Ectodermal cell (in vitro differentiated cells): Measurements from ENCODE around the gene TEX29.

ENCODE experiments used
- H3K27ac ChIP-seq: 2 replicates; pipeline ENCODE4 v1.7.0; 2013; ENCODE audit warnings: mild to moderate bottlenecking, low read depth, low read length; ENCODE audit not compliant: insufficient read depth, poor library complexity, severe bottlenecking
- H3K27me3 ChIP-seq: 2 replicates; pipeline ENCODE4 v1.7.0; 2013; ENCODE audit warnings: mild to moderate bottlenecking, low read length; ENCODE audit not compliant: insufficient read depth, control insufficient read depth, poor library complexity, severe bottlenecking
- H3K36me3 ChIP-seq: one replicate; pipeline ENCODE4 v1.7.0; 2013; ENCODE audit warnings: low read length; ENCODE audit not compliant: control insufficient read depth, insufficient read depth
- H3K4me1 ChIP-seq: one replicate; pipeline ENCODE4 v1.7.0; 2013; ENCODE audit warnings: low read length; ENCODE audit not compliant: control insufficient read depth, insufficient read depth
- H3K4me3 ChIP-seq: 2 replicates; pipeline ENCODE4 v1.7.0; 2013; ENCODE audit warnings: low read depth, low read length, control low read depth; ENCODE audit not compliant: insufficient read depth
- H3K9me3 ChIP-seq: 2 replicates; pipeline ENCODE4 v1.7.0; 2013; ENCODE audit warnings: mild to moderate bottlenecking, low read length, moderate library complexity; ENCODE audit not compliant: control insufficient read depth
- WGBS, 2 experiments: methylation state at CpG; one replicate each; pipeline ENCODE4 v1.1.7; 2013; ENCODE audit warnings: missing lambda C conversion rate in 2 of 2; 5-methylcytosine and 5-hydroxymethylcytosine counted together

TEX29 gene

DNA sequence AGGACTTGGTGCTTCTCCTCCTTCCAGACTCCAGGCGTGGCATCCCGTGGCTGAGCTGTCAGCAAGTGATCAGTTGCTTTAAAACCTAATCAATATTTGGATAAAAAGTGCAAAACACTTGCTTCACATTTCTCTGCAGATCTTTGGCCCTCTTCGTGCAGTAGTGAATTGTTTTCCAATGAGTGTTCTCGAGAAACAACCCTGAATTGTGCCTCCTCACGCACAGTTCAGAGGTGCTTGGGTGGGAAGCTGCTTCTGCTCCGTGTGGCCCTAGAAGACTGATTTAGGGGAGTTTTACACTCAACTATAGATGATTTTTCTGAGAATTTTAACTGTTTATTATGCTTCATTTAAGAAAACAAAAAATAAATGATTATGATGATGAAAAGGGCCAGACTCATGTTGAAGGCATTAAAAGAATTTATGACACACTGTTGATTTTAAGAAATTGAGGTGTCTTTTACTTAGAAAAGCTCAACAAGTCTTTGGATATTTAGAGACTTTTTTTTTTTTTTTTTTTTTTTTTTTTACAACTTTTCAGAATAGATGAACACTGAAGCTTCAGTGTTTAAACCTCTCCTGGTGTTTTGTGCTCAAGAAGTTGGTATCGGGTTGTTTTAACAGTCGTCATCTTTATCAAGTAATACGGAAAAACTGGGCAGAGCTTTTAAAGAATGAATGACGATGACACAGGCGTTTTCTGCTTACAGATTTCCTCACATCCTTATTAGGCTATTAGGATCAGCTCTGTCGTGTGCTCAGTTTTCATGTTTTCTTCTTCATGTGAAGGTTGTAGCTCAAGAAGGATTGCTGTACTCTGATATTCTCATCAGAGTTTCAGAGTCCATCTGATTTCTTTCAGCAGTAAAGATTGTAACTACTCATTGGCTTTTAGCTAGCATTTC, 39.5 kb upstream of the TEX29 start:
- 94 to 96% methylated on average over 11 to 12 of the region's 12 CpGs for WGBS, 2 experiments
- Histone ChIP-seq H3K27me3 (no peaks in the 10 kb centered on the region), H3K27ac (no peak overlapping the region), H3K36me3 (peaks cover 23% of the 10 kb centered on the region), H3K9me3 (no peaks in the 10 kb centered on the region), H3K4me3 (no peak overlapping the region), H3K4me1 (no peaks in the 10 kb centered on the region)

DNA sequence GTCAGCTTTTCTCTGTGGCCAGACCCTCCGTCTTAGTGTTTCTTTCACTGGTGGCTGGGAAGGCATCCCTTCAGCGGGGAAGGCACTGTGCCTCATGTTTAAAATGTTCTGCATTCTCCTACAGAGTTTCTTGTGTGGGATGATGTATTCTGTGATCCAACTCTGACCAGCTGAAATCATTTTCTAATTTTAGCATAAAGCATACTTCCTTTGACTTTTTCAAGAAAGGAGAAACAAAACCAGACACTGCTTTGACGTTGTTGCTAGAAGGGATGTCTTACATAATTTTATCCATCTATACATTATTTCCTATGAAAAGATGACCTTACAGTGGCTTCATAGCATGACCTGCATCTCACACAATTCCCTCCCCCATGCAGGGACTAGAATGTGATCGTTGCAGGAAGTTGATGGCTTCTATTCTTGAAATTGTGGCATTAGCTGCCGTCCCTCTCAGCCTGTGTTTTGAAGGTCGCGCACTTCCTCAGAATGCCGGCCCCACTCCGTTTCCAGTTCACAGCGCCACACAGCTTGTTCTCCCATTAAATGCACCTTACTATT, 38.6 kb upstream of the TEX29 start:
- Histone ChIP-seq H3K27me3 (no peaks in the 10 kb centered on the region), H3K9me3 (no peaks in the 10 kb centered on the region), H3K4me1 (no peaks in the 10 kb centered on the region), H3K4me3 (no peak overlapping the region), H3K27ac (no peak overlapping the region), H3K36me3 (peaks cover 27% of the 10 kb centered on the region)
- 95 to 97% methylated on average over 10 of the region's 10 CpGs for WGBS, 2 experiments

DNA sequence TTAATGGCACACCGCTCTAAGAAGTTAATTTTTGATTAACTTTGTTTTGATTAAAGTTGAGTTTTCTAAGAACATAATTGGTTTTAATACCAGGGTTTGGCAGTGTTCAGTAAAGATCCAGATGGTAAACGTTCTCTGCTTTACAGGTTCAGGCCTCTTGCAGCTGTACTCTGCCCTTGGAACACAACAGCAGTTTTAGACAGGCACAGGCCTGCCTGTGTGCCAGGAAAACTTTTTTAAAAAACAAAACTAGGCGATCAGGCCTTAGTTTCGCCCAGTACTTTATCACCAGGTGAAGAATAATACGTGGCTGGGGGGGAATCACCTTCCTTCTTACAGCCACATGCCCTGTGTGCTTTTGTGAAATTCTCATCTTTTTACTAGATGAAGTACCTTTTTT, 38.0 kb upstream of the TEX29 start:
- Histone ChIP-seq H3K4me3 (no peak overlapping the region), H3K27me3 (no peaks in the 10 kb centered on the region), H3K9me3 (no peaks in the 10 kb centered on the region), H3K36me3 (peaks cover 33% of the 10 kb centered on the region), H3K27ac (no peak overlapping the region), H3K4me1 (no peaks in the 10 kb centered on the region)
- 96 to 98% methylated on average over 5 of the region's 5 CpGs for WGBS, 2 experiments

DNA sequence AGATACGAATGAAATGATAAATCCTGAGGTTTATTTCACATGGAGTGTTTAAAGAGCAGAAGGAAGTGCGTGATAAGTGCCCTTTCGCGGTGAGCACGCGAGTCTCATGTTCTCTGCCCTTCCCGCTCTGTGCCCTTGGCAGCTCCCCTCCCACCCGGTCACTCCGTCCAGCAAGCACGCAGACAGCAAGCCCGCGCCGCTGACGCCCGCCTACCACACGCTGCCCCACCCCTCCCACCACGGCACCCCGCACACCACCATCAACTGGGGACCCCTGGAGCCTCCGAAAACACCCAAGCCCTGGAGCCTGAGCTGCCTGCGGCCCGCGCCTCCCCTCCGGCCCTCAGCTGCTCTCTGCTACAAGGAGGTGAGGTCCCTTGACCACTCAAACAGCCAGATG, 37.4 kb upstream of the TEX29 start:
- Histone ChIP-seq H3K9me3 (no peaks in the 10 kb centered on the region), H3K4me1 (no peaks in the 10 kb centered on the region), H3K36me3 (peaks cover 35% of the 10 kb centered on the region), H3K4me3 (no peak overlapping the region), H3K27me3 (no peaks in the 10 kb centered on the region), H3K27ac (no peak overlapping the region)
- 91 to 96% methylated on average over 23 of the region's 23 CpGs for WGBS, 2 experiments

DNA sequence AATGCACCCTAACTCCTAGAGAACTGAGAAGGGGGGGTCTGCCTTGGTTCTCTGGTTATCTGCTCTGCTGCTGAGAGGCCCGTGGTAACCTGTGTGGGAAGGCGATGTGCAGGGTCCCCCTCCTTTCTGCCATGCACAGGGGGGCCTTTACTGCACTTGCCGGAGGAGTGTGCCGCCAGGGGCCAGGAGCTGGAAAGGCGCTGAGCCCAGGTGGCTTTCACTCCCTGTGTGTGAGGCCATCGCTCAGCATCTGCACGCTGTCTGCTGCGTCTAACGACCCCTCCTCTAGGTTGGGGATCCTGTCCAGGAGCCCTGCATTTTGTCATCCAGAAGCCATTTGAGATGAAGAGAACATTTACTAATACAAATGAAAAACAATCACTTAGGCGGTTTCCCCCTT, 37.0 kb upstream of the TEX29 start:
- Histone ChIP-seq H3K36me3 (peaks cover 39% of the 10 kb centered on the region), H3K4me3 (no peak overlapping the region), H3K27me3 (no peaks in the 10 kb centered on the region), H3K4me1 (no peaks in the 10 kb centered on the region), H3K27ac (no peak overlapping the region), H3K9me3 (no peaks in the 10 kb centered on the region)
- WGBS, 2 experiments: 97 to 98% methylated on average over 10 of the region's 10 CpGs

DNA sequence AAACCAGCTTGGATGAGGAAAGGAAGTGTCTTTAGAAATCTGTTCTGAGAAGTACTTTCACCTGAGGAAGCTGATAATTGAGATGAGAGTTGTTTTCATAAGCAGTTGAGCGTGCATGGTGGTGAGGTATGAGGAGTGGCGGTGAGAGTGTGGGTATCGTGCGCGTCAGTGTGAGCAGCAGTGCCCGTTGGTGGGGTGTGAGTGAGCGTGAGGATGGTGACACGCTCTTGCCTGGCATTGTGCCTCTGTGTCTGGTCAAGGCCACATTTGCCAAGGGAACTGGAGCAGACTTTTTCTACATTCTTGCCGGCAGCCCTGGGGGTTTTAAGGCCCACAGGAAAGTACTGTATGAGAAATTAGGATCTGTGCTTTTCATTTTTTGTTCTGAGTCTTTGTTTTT, 36.5 kb upstream of the TEX29 start:
- 93 to 96% methylated on average over 9 of the region's 9 CpGs for WGBS, 2 experiments
- no peaks in the 10 kb centered on the region for H3K9me3 ChIP-seq
- H3K27ac ChIP-seq: no peak overlapping the region
- no peaks in the 10 kb centered on the region for H3K4me1 ChIP-seq
- H3K27me3 ChIP-seq: no peaks in the 10 kb centered on the region
- no peak overlapping the region for H3K4me3 ChIP-seq
- peaks cover 40% of the 10 kb centered on the region for H3K36me3 ChIP-seq

DNA sequence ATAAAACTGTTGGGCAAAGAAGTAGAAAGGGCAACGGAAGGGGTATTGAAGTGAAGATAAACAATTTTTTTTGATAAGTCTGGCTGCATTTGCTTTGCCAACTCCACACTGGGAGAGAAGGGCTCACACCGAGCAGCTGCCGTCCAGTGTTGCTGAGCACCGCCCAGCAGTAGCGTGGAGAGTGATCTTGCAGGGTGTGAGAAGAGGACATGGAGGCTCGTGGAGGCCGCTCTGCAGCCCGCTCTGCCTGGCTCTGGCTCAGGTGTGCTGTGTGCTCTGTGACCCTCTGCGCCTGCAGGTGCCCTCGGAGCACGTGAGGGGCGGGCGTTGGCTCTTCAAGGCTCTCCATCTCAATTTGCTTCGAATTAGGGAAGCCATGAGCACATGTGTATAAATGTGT, 35.9 kb upstream of the TEX29 start:
- no peaks in the 10 kb centered on the region for H3K4me1 ChIP-seq
- H3K9me3 ChIP-seq: no peaks in the 10 kb centered on the region
- H3K36me3 ChIP-seq: peaks cover 40% of the 10 kb centered on the region
- WGBS, 2 experiments: 95% methylated on average over 14 of the region's 14 CpGs
- H3K4me3 ChIP-seq: no peak overlapping the region
- H3K27ac ChIP-seq: no peak overlapping the region
- H3K27me3 ChIP-seq: no peaks in the 10 kb centered on the region

DNA sequence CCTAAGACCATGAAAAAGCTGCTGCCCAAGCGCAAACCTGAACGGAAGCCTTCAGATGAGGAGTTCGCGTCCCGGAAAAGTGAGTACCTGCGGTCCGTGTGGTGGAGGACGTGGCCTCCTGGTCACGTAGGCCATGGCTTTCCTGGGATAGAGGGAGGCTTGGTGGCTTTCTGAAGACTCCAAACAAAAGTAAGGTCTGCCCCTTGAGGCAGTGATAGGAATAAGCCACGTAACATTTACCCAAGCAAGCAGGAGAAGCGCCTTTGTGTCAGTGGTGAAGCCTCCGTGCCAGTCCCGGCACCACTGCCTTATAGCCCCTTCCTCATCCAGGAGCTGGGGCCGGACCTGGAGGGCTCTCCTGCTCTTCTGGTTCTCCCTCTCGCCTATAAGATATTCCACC, 34.3 kb upstream of the TEX29 start:
- Histone ChIP-seq H3K27me3 (no peaks in the 10 kb centered on the region), H3K9me3 (no peaks in the 10 kb centered on the region), H3K27ac (no peak overlapping the region), H3K4me1 (no peaks in the 10 kb centered on the region), H3K4me3 (no peak overlapping the region), H3K36me3 (peaks cover 36% of the 10 kb centered on the region)
- WGBS, 2 experiments: 88% methylated on average over 15 of the region's 15 CpGs

DNA sequence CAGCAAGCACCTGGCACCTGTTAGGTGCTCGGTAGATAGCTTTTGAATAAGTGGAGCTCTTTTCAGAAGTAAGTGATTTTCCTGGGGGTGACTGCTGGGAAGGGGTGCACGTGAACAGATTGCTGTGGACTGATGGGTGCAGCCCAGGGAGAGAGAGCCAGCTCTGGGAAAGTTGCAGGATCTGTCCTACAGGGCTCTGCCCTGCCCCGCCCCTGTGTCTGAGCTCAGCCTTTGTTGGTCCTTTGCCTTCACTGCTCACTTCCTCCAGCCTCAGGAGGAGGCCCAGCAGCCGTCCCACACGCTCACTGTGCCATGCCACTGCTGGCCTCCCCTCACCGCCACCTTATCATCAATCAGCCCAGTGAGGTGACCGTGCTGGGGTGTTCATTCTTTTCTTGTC, 33.7 kb upstream of the TEX29 start:
- Histone ChIP-seq H3K36me3 (peaks cover 38% of the 10 kb centered on the region), H3K9me3 (no peaks in the 10 kb centered on the region), H3K4me3 (no peak overlapping the region), H3K27ac (no peak overlapping the region), H3K4me1 (no peaks in the 10 kb centered on the region), H3K27me3 (no peaks in the 10 kb centered on the region)
- 96 to 97% methylated on average over 7 of the region's 7 CpGs for WGBS, 2 experiments

DNA sequence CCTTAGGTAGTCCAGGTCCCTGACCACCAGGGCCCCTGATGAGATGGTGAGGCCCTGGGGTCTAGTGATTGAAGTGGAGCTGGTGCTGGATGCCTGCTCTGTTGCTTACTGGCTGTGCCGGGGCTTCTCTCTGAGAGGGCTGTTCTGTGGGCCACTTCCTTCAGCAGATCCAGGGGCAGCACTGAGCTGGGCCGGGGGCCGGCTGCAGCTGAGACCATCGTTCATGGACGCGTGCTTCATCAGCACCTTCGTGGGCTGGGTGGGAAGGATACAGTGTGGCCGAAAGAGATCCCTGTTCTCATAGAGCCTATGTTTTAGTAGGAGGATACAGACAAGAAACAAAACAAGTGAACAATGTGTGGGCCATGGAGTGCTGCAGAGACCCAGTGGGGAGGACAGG, 33.2 kb upstream of the TEX29 start:
- H3K27me3 ChIP-seq: no peaks in the 10 kb centered on the region
- H3K27ac ChIP-seq: no peak overlapping the region
- H3K4me3 ChIP-seq: no peak overlapping the region
- H3K36me3 ChIP-seq: peaks cover 38% of the 10 kb centered on the region
- H3K9me3 ChIP-seq: no peaks in the 10 kb centered on the region
- WGBS, 2 experiments: 95% methylated on average over 8 of the region's 8 CpGs
- H3K4me1 ChIP-seq: no peaks in the 10 kb centered on the region
